Nephron (organoid): ENCODE results near the gene PRR22.
"Not testable (repeated sequence)": the region's sequence is repeated elsewhere in the genome, so short reads cannot be mapped to it uniquely, and the experiment has no call there.

Experiments used
- H3K27ac Mint-ChIP-seq, 3 experiments: 2 replicates each; pipeline ENCODE4 v1.8.0; 2020; ENCODE audit warnings: mixed read lengths in 3 of 3, mild to moderate bottlenecking in 2 of 3, moderate library complexity in 1 of 3
- H3K27me3 Mint-ChIP-seq: 2 replicates; pipeline ENCODE4 v1.8.0; 2021; ENCODE audit warnings: low read depth, mild to moderate bottlenecking, moderate library complexity, mixed read lengths
- H3K36me3 Mint-ChIP-seq: 2 replicates; pipeline ENCODE4 v1.8.0; 2020; ENCODE audit warnings: low read depth, mixed read lengths
- H3K4me1 Mint-ChIP-seq: 2 replicates; pipeline ENCODE4 v1.8.0; 2020; ENCODE audit warnings: mixed read lengths
- H3K4me3 Mint-ChIP-seq, 3 experiments: 2 replicates each; pipeline ENCODE4 v1.8.0; 2020; ENCODE audit warnings: mild to moderate bottlenecking in 3 of 3, mixed read lengths in 3 of 3, moderate library complexity in 2 of 3
- H3K9me3 Mint-ChIP-seq: 2 replicates; pipeline ENCODE4 v1.8.0; 2020; ENCODE audit warnings: mixed read lengths
- TF ChIP-seq, protein P1 (sequence below), 3 experiments: fragments of 200-600 bp; sonication (generic); IDR thresholded peaks; one replicate each; pipeline ENCODE4 v1.5.0; 2021; ENCODE audit warnings: antibody characterized with exemption in 3 of 3; ENCODE audit not compliant: unreplicated experiment in 3 of 3

PRR22 gene

DNA sequence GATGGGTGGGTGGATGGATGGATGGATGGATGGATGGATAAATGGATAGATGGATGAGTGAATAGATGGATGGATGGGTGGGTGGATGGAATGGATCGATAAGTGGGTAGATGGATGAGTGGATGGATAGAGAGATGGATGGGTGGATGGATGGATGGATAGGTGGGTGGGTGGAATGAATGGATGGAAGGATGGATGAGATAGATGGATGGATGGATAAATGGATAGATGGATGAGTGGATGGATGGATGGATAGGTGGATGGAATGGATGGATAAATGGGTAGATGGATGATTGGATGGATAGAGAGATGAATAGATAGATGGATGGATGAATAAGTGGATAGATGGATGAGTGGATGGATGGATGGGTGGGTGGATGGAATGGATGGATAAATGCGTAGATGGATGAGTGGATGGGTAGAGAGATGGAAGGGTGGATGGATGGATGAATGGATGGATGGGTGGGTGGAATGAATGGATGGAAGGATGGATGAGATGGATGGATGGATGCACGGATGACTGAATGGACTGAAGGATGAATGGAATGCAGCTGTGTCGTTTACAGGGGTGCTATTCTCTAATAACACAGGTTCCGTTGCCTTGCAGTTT is 21.8 kb downstream of the PRR22 start:
- Mint-ChIP-seq H3K27me3 (peaks cover 10% of the 10 kb centered on the region), H3K36me3 (no peaks in the 10 kb centered on the region), H3K4me3 (no peak overlapping the region), H3K4me1 (no peaks in the 10 kb centered on the region), H3K9me3 (no peaks in the 10 kb centered on the region), H3K27ac (no peak overlapping the region)
- TF ChIP-seq, protein P1, sequence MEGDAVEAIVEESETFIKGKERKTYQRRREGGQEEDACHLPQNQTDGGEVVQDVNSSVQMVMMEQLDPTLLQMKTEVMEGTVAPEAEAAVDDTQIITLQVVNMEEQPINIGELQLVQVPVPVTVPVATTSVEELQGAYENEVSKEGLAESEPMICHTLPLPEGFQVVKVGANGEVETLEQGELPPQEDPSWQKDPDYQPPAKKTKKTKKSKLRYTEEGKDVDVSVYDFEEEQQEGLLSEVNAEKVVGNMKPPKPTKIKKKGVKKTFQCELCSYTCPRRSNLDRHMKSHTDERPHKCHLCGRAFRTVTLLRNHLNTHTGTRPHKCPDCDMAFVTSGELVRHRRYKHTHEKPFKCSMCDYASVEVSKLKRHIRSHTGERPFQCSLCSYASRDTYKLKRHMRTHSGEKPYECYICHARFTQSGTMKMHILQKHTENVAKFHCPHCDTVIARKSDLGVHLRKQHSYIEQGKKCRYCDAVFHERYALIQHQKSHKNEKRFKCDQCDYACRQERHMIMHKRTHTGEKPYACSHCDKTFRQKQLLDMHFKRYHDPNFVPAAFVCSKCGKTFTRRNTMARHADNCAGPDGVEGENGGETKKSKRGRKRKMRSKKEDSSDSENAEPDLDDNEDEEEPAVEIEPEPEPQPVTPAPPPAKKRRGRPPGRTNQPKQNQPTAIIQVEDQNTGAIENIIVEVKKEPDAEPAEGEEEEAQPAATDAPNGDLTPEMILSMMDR (IDR thresholded peaks at IDR 0.05; ENCODE audit: unreplicated experiment in 3 of 3) = no peak

DNA sequence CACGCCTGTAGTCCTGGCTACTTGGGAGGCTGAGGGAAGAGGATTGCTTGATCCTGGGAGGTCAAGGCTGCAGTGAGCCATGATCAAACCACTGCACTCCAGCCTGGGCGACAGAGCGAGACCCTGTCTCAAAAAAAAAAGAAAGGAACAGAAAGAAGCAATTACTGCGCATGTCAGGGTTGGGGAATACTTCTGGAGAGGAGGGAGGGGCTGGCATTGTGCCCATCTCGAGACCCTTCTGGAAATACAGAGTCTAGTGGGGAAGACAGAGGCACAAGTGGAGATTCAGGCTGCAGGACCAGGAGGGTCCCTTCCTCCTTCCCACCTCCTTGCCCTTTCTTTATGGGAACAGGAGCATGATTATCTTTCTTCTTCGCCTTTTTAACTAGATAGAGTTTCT is 30.8 kb downstream of the PRR22 start:
- TF ChIP-seq, protein P1 (IDR thresholded peaks at IDR 0.05; ENCODE audit: unreplicated experiment in 3 of 3) = no peak
- H3K27me3 Mint-ChIP-seq = no peaks in the 10 kb centered on the region
- H3K36me3 Mint-ChIP-seq = no peaks in the 10 kb centered on the region
- H3K9me3 Mint-ChIP-seq = no peaks in the 10 kb centered on the region
- no peaks in the 10 kb centered on the region for H3K4me1 Mint-ChIP-seq
- no peak overlapping the region for H3K4me3 Mint-ChIP-seq
- H3K27ac Mint-ChIP-seq = no peak overlapping the region

DNA sequence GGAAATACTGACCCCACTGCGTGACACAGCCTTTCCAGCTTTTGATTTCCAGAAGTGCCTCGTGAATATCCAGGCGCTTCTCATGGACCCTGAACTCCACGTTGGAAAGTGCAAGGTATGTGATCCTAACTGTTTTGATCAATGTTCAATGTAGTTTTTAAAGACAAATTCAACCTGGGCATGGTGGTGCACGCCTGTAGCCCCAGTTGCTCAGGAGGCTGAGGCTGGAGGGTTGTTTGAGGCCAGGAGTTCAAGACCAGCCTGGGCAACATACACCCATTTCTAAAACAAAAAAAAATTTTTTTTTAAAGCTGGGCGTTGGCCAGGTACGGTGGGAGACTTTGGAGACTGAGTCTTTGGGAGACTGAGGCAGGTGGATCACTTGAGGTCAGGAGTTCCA is 32.8 kb downstream of the PRR22 start:
- Mint-ChIP-seq H3K27me3 (no peaks in the 10 kb centered on the region), H3K4me1 (no peaks in the 10 kb centered on the region), H3K36me3 (no peaks in the 10 kb centered on the region), H3K27ac (no peak overlapping the region), H3K9me3 (no peaks in the 10 kb centered on the region), H3K4me3 (no peak overlapping the region)
- TF ChIP-seq, protein P1 (IDR thresholded peaks at IDR 0.05; ENCODE audit: unreplicated experiment in 3 of 3) = no peak

DNA sequence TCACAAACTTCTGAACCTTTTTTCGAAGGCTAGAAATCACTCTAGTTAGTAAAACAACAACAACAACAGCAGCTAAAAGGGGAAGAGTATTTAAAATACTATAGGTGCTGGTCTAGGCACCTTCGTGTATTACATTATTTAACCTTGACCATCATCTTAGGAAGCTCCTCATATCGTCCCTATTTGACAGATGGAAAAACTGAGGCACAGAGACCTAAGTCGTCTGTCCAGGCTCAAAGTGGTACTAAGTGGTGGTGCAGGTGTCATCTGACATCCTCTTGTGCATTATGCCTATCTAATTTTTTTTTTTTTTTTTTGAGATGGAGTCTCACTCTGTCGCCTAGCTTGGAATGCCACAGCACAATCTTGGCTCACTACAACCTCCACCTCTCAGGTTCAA is 35.0 kb downstream of the PRR22 start:
- H3K4me3 Mint-ChIP-seq = no peak overlapping the region
- H3K9me3 Mint-ChIP-seq = no peaks in the 10 kb centered on the region
- no peak overlapping the region for H3K27ac Mint-ChIP-seq
- no peaks in the 10 kb centered on the region for H3K4me1 Mint-ChIP-seq
- H3K27me3 Mint-ChIP-seq = no peaks in the 10 kb centered on the region
- H3K36me3 Mint-ChIP-seq = no peaks in the 10 kb centered on the region
- TF ChIP-seq, protein P1 (IDR thresholded peaks at IDR 0.05; ENCODE audit: unreplicated experiment in 3 of 3) = no peak

DNA sequence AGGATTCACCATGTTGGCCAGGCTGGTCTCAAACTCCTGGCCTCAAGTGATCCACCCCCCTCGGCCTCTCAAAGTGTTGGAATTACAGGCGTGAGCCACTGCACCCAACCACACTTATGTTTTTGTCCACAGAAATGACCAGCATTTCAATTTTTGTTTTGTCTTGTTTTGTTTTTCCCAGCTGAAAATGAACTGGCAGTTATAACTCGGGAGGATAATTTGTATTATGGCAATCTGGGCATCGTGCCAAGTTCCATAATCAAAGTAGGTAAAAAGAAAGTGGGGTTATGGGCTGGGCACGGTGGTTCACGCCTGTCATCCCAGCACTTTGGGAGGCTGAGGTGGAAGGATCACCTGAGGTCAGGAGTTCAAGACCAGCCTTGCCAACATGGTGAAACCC is 35.6 kb downstream of the PRR22 start:
- H3K27ac Mint-ChIP-seq, H3K27me3 Mint-ChIP-seq, H3K9me3 Mint-ChIP-seq, H3K4me1 Mint-ChIP-seq, H3K4me3 Mint-ChIP-seq, H3K36me3 Mint-ChIP-seq: not testable (repeated sequence)

DNA sequence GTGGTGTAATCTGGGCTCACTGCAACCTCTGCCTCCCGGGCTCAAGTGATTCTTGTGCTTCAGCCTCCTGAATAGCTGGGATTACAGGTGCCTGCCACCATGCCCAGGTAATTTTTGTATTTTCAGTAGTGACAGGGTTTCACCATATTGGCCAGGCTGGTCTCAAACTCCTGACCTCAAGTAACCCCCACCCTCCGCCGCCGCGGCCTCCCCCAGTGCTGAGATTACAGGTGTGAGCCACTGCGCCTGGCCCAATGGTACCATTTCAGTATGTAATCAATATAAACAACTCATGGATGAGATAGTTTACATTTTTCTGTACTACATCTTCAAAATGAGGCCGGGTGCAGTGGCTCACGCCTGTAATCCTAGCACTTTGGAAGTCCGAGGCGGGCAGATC is 39.5 kb downstream of the PRR22 start:
- peaks cover 18% of the 10 kb centered on the region for H3K27me3 Mint-ChIP-seq
- not testable (repeated sequence) for H3K9me3 Mint-ChIP-seq, H3K4me1 Mint-ChIP-seq, H3K4me3 Mint-ChIP-seq, H3K27ac Mint-ChIP-seq, H3K36me3 Mint-ChIP-seq

DNA sequence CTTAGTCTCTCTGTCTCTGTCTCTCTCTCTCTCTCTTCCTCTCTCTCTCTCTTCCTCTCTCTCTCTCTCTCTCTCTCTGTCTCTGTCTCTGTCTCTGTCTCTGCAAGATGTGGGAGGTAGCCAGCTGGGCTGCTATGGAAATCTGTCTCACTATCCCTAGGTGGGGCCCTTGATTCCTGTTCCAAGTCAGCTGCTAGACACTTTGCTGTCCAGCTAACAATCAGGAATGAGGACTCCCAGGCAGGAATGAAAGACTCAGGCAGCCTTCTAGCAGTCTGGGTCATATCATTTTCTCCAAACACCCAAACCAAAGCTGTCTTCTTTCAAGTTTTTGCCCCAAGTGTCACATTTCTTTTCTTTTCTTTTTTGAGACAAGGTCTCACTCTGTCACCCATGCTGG is 40.9 kb downstream of the PRR22 start:
- H3K4me1 Mint-ChIP-seq = no peaks in the 10 kb centered on the region
- H3K27me3 Mint-ChIP-seq = peaks cover 18% of the 10 kb centered on the region
- TF ChIP-seq, protein P1 (IDR thresholded peaks at IDR 0.05; ENCODE audit: unreplicated experiment in 3 of 3) = no peak

More for the DNA sequence above, 40.9 kb downstream of the PRR22 start:
- Mint-ChIP-seq H3K36me3 (no peaks in the 10 kb centered on the region), H3K4me3 (no peak overlapping the region), H3K9me3 (no peaks in the 10 kb centered on the region), H3K27ac (no peak overlapping the region)
